ENCODE measurements around the gene FGFR3.

FGFR3 gene

GRCh38 chr4:1788254-1788973 lies 4.7 kb upstream of the FGFR3 start:
- DNase-seq (ENCODE audit: low read depth in 2 of 2), result no peak

- DNase-seq (ENCODE audit: low read depth in 2 of 2), result no peak
Measured at GRCh38 chr4:1789552-1789951, 3.5 kb upstream of the FGFR3 start.

GRCh38 chr4:1790005-1790404 lies 3.1 kb upstream of the FGFR3 start:
- DNase-seq (ENCODE audit: low read depth in 2 of 2), result no peak

GRCh38 chr4:1792158-1792831 lies 798 bp upstream of the FGFR3 start:
- DNase-seq (ENCODE audit: low read depth in 2 of 2), result no peak

- DNase-seq (ENCODE audit: low read depth in 2 of 2), result peak; percentile 23 to 35
Measured at GRCh38 chr4:1793496-1793840, 375 bp downstream of the FGFR3 start.

- DNase-seq (ENCODE audit: low read depth in 2 of 2), result no peak
Measured at GRCh38 chr4:1793940-1794808, 1.1 kb downstream of the FGFR3 start.

- no peak for DNase-seq (ENCODE audit: low read depth in 2 of 2)
Measured at GRCh38 chr4:1794809-1795298, 1.8 kb downstream of the FGFR3 start.

GRCh38 chr4:1795299-1796195 lies 2.5 kb downstream of the FGFR3 start:
- no peak for DNase-seq (ENCODE audit: low read depth in 2 of 2)

- DNase-seq (ENCODE audit: low read depth in 2 of 2), result no peak
Measured at GRCh38 chr4:1796486-1797204, 3.6 kb downstream of the FGFR3 start.

GRCh38 chr4:1797298-1797860 lies 4.3 kb downstream of the FGFR3 start:
- DNase-seq (ENCODE audit: low read depth in 2 of 2), result no peak

- no peak for DNase-seq (ENCODE audit: low read depth in 2 of 2)
Measured at GRCh38 chr4:1797861-1798579, 4.9 kb downstream of the FGFR3 start.

GRCh38 chr4:1798580-1799386 lies 5.7 kb downstream of the FGFR3 start:
- DNase-seq (ENCODE audit: low read depth in 2 of 2), result no peak

GRCh38 chr4:1799387-1800375 lies 6.6 kb downstream of the FGFR3 start:
- no peak for DNase-seq (ENCODE audit: low read depth in 2 of 2)

GRCh38 chr4:1800805-1801204 lies 7.7 kb downstream of the FGFR3 start:
- DNase-seq (ENCODE audit: low read depth in 2 of 2), result no peak

- DNase-seq (ENCODE audit: low read depth in 2 of 2), result no peak
Measured at GRCh38 chr4:1801286-1801958, 8.3 kb downstream of the FGFR3 start.

- no peak for DNase-seq (ENCODE audit: low read depth in 2 of 2)
Measured at GRCh38 chr4:1802151-1802715, 9.1 kb downstream of the FGFR3 start.
